ENCODE measurements around the gene CAST.
"Not testable (repeated sequence)": the region's sequence is repeated elsewhere in the genome, so short reads cannot be mapped to it uniquely, and the experiment has no call there.

Gene CAST

GRCh38 chr5:96775050-96775449 lies 112.9 kb downstream of the CAST start:
- DNase-seq (ENCODE audit: low read depth, low spot score): no peak

DNA sequence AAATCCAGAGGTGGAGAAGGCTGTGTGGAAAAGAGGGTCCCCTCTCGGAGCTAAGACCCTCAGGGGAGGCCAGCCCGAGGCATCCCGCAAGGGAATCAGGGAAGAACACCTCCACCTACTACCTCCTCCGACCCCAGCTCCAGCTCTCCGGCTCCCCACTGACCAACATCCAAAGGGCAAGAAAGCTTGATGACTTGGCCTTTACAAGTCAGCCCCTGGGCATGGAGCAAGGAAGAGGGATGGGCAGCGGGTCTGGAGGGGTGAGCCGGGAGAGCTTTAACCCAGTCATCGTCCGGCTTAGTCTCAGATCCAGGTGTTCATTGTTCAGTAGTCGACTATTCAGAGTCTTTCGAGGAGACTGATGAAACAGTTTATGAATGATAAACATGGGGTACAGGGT lies 113.5 kb downstream of the CAST start:
- no peak for DNase-seq (ENCODE audit: low read depth, low spot score)

DNA sequence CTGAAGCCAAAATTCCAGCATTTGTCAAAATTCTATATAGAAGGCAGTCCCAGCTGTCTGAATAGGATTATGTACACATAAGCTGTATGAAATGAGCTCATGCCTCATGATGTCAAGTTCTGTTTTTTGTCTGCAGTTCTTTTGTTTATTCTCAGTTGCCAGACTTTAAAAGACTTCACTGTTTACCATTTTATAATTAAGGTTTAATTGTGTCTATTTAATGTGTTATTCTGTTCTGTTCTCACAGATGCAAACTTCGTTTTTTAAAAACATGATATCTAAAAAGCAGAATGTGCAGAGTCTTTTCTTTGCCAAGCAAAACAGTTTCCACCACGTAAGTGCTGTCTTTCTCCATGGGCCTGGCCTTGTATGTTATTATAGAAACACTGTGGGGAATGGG lies 114.4 kb downstream of the CAST start:
- no peak for DNase-seq (ENCODE audit: low read depth, low spot score)

- DNase-seq (ENCODE audit: low read depth, low spot score): no peak
Measured at GRCh38 chr5:96778409-96778808, 116.2 kb downstream of the CAST start.

DNA sequence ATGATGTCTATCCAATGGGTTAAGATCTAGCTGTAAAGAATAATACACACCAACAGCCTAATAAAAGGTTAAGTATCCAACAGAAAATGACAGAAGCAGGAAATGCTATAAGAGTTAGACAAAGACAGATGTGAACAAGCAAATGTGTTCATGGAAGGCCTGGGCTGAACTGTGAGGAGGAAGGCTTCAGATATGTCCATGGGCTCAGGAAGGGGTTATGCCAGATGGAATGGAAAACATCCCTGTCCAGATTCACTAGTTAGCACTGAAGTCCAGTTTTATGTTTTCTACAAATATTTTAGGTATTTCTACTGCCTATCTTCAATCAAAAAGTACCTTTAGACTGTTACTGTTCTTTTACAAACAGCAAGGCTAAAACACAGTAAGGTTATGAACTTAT lies 118.5 kb downstream of the CAST start:
- DNase-seq (ENCODE audit: low read depth, low spot score): no peak

DNA sequence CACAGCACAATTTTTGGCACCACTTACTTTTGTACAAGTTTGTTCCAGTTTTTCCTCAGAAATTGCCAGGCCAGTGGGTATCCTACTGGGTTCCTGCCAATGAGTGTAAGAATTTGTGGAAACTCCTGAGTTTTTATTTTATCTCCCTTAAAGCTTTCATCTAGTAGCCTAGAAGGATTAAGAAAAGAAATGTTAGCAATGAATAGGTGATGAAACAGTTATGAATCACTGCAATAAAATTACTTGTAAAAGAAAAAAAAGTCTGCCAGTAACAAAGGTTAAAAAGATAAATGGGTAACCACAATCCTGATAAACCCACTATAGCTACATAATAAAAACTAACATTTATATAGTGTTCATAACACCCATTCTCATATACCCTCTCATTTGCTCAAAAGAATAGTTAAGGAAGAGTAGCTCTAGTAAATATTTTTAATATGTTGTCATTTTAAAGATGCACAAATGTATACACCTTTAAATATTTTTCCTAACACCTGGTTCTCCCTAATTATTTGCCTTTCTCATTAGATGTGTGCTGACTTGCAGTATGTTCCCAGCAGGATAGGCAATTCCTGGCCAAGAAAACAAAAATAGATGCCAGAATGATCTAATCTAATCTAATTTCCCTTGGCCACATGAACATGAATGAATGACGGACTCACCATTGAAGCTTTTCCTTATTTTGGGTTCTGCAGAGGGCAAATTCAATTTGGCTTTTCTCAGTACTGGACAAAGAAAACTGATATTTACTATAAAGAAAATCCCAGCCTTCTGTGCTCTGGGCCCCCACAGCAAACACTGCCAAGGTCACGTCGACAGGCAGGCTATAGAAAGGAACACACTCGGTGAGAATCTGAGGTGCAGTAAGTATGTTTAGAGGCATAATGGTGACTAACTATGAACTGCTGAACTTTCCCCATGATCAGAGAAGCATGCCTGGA lies 119.1 kb downstream of the CAST start:
- no peak for DNase-seq (ENCODE audit: low read depth, low spot score)

DNA sequence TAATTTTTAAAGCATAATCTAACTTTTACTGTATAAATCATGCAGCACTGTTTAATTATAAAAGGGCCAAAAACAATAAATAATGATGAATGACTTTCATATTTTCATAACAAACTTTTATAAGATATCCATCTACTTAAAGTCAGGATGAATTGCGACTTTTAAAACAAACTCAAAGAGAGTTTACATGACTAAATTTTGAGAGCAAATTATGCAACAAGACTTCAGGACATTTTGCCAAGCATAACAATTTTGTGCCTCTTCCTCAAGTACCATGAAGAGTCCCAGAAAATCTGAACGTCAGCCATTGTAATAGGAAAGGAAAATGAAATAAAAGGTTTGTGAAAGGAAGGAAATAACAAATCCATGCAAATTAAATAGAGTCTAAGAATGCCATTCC lies 121.2 kb downstream of the CAST start:
- no peak for DNase-seq (ENCODE audit: low read depth, low spot score)

DNA sequence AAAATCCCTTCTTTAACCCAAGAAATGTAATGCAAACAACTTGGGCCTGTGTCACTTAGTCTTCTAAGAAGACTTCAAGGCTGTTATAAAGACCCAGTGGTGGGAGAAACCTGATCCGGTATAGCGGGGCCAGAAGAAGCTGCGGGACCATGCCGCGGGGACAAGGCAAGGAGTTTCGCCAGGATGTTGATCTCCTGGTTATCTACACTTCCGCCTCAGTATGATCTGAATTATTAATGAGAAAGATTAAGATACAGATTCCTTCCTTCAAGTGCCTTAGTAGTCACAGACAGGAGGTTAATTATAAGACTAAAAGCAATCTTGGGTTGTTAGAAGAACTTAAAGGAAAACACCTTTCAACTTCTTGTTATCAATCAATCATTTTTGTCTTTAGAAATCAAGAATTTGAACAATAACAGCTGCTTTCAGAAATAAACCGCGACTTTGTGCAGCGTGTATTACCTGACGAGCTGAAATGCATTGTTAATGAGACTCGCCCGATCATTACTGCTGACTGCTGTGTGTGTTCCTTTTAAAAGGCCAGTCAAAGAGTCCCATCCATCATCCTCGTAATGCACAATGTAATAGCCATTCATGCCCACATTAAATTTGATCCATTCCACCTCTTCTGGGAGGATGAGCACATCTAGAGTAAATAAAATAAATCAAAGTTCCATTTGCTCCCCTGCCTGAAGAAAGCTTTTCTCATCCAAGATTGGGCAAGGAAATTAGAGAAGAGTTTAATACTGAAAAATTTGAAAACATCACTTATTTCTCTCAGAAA lies 123.3 kb downstream of the CAST start:
- no peak for DNase-seq (ENCODE audit: low read depth, low spot score)

GRCh38 chr5:96788112-96788749 lies 126.1 kb downstream of the CAST start:
- no peak for DNase-seq (ENCODE audit: low read depth, low spot score)

DNA sequence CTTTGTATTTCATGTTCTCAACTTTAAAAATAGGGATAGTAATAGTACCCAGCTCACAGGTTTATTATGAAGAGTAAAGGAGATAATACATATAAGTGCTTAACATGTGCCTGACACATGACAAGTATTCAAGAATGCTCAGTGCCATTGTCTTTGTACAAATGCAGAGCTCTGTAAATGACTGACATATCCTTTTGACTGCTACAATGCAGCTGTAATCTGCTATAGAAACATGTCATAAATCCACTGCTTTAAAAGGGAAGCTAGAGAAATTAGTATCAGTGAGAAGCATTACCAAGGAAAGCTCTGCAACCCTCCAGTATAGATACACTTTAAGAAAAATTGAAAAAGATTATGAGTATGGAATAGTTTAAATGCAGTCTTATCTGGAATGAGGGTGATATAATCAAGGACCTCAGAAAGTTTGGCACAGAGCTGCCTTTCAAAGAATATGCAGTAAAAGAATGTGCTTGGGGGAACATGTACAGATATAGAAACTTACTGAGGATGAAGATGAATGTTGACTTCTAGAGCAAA lies 127.7 kb downstream of the CAST start:
- no peak for DNase-seq (ENCODE audit: low read depth, low spot score)

GRCh38 chr5:96790961-96791504 lies 128.9 kb downstream of the CAST start:
- no peak for DNase-seq (ENCODE audit: low read depth, low spot score)

DNA sequence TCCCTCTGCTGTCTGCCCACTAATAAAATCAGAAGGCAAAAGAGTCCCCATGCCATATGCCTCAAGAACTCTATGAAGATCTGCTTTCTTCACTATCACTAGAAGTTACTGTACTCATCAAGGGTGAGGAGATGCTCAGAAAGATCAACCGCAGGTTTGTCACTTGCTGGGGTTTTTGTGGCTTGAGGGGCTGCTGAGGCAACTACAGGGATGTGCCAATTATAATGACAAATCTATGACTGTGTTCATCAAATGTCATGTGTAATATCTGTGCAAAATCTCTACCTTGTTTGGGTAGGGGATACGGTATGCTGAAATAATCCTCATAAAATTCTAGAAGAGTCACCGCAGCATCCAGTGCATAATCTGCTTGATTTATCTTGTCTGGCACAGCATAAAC lies 132.6 kb downstream of the CAST start:
- DNase-seq (ENCODE audit: low read depth, low spot score): no peak

DNA sequence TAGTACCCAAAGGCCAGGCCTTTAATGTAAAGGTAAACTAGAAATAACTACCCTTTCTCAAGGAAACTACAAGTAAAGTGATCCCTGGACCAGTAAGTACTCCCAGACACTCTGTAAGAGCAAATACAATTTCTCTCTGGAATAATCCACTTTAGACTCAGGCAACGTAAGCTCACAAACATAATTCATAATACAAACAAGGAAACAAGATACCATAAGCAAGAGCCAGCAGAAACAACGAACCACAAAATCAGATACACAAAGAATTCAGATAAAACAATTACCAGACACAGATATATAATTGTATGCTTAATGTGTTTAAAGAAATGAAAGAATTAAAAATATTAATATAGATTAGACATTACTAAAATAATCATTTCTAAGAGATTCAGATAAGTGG lies 133.4 kb downstream of the CAST start:
- DNase-seq (ENCODE audit: low read depth, low spot score): no peak

DNA sequence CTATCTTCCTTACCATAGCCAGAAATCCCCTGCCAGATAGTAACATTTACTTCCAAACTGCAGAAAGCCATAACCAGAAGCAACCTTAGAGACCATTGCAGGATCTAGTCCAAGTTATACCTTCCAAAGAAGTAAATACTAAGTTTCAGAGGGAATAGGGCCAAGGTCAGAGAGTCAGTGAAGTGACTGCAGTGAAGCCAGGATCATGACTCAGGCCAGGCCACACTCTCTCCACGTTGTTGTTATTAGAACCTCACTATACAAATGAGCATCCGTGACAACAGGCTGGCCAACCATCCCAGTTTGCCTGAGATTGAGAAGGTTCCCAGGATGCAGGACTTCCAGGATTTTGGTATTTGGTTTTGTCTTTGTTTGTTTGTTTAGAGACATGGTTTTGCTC lies 134.3 kb downstream of the CAST start:
- no peak for DNase-seq (ENCODE audit: low read depth, low spot score)

DNA sequence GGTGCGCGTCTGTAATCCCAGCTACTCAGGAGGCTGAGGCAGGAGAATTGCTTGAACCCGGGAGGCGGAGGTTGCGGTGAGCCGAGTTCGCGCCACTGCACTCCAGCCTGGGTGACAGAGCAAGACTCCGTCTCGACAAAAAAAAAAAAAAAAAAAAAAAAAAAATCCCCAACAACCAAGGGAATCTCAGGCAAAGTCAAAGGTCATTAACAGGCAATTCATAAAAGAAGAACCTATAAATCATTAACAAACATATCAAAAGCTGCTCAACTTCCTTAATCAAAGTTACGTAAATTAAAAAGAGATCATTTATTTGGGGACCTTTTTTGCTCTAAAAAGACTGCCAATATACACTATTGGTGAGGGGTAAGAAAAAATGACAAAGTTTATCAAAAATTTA lies 139.5 kb downstream of the CAST start:
- DNase-seq (ENCODE audit: low read depth, low spot score): not testable (repeated sequence)

GRCh38 chr5:96807075-96807654 lies 145.0 kb downstream of the CAST start:
- peak; percentile 25 for DNase-seq (ENCODE audit: low read depth, low spot score)

DNA sequence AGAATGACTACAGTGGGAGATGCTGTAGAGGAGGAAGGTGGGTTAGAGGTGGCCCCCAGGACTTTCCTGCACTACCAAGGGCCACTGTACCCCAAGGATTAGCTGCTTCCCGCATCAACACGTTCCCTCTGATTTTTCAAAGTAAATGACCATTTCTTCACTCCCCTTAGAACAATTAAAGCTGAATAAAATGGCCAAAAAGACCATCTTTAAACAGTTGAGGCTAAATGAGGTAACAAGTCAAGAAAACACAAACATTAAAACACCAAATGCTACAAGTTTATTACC lies 146.3 kb downstream of the CAST start:
- no peak for DNase-seq (ENCODE audit: low read depth, low spot score)

DNA sequence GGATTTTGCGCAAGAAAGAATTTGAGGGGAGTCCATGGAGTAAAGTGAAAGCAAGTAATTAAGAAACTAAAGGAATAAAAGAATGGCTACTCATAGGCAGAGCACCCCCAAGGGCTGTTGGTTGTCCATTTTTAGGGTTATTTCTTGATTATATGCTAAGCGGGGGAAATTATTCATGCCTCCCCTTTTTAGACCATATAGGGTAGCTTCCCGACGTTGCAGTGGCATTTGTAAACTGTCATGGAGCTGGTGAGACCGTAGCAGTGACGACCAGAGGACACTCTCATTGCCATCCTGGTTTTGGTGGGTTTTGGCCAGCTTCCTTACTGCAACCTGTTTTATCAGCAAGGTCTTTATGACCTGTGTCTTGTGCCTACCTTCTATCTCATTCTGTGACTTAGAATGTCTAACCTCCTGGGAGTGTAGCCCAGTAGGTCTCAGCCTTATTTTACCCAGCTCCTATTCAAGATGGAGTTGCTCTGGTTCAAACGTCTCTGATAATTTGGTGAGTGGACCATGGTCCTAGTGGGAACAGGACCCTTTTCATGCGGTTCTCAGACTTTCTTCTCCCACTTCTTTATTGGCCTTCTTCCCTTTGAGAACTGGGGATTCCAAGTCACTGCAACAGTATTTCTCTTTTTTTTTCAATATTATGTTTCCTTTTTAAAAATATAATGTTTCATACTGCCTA lies 146.8 kb downstream of the CAST start:
- DNase-seq (ENCODE audit: low read depth, low spot score): no peak

- no peak for DNase-seq (ENCODE audit: low read depth, low spot score)
Measured at GRCh38 chr5:96809921-96810320, 147.7 kb downstream of the CAST start.

- no peak for DNase-seq (ENCODE audit: low read depth, low spot score)
Measured at GRCh38 chr5:96812851-96813250, 150.7 kb downstream of the CAST start.

- DNase-seq (ENCODE audit: low read depth, low spot score): no peak
Measured at GRCh38 chr5:96814041-96814440, 151.9 kb downstream of the CAST start.

All from brain pericyte (primary cell).